Uterus (tissue), 2 donors: Measurements from ENCODE around the gene HLF.

Experiments used
- CTCF ChIP-seq, 4 experiments: fragments of 200-600 bp in 2 of 4; fragments of 450-650 bp in 2 of 4; sonication (generic) in 2 of 4; IDR thresholded peaks; one replicate each; pipeline ENCODE4 v1.5.1; 2016 to 2019; ENCODE audit warnings: antibody characterized with exemption in 4 of 4, mild to moderate bottlenecking in 2 of 4, moderate library complexity in 1 of 4
- POLR2A ChIP-seq, 2 donors: fragments of 450-650 bp; IDR thresholded peaks; one replicate each; pipeline ENCODE4 v1.6.1; 2016; ENCODE audit warnings: antibody characterized with exemption in 2 of 2, mild to moderate bottlenecking in 1 of 2, moderate library complexity in 1 of 2

GRCh38 chr17:55322453-55322985, 57.8 kb downstream of the HLF start:
- TF ChIP-seq CTCF (IDR thresholded peaks at IDR 0.05) (no peak), POLR2A (IDR thresholded peaks at IDR 0.05) (no peak)
